Prostate gland (tissue), 2 donors: Measurements from ENCODE around the gene PDE9A.

Source experiments
- POLR2AphosphoS5 ChIP-seq: sonication (generic); formaldehyde crosslinking; IDR thresholded peaks from one replicate; pipeline ENCODE4 v1.6.1; 2017; ENCODE audit warnings: antibody characterized with exemption
- TF ChIP-seq, protein P1 (sequence below), 4 experiments: fragments of 200-600 bp in 2 of 4; fragments of 450-650 bp in 2 of 4; sonication (generic) in 2 of 4; IDR thresholded peaks; 1 replicate in 3 of 4; 2 replicates in 1 of 4; pipeline ENCODE4 v1.5.1; 2016 to 2019; ENCODE audit warnings: antibody characterized with exemption in 4 of 4, mild to moderate bottlenecking in 2 of 4, moderate library complexity in 2 of 4

DNA sequence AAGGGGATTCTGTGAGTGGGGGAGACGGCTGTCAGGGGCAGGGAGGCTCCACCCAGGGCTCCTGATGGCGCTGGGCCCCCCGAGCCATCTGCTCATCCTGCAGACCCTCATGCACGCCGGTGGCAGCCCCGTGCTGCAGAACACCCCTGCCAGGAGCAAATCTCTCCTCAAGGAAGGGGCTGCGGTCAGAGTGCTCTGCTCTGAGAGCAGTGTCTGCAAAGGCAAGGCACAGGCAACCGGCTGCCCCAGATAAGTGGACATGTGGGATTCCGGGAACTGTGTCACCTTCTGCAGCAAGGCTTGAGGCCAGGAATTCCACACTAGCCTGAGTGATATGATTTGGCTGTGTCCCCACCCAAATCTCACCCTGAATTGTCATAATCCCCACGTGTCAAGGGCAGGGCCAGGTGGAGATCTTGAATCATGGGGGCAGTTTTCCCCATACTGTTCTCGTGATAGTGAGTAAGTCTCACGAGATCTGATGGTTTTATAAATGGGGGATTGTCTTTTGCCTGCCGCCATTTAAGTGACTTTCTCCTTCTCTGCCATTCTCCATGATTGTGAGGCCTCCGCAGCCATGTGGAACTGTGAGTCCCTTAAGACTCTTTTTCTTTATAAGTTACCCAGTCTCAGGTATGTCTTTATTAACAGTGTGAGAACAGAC lies 101.0 kb downstream of the PDE9A start:
- TF ChIP-seq, protein P1, sequence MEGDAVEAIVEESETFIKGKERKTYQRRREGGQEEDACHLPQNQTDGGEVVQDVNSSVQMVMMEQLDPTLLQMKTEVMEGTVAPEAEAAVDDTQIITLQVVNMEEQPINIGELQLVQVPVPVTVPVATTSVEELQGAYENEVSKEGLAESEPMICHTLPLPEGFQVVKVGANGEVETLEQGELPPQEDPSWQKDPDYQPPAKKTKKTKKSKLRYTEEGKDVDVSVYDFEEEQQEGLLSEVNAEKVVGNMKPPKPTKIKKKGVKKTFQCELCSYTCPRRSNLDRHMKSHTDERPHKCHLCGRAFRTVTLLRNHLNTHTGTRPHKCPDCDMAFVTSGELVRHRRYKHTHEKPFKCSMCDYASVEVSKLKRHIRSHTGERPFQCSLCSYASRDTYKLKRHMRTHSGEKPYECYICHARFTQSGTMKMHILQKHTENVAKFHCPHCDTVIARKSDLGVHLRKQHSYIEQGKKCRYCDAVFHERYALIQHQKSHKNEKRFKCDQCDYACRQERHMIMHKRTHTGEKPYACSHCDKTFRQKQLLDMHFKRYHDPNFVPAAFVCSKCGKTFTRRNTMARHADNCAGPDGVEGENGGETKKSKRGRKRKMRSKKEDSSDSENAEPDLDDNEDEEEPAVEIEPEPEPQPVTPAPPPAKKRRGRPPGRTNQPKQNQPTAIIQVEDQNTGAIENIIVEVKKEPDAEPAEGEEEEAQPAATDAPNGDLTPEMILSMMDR (IDR thresholded peaks at IDR 0.05): no peak
- TF ChIP-seq POLR2AphosphoS5: no peak
